Peyer's patch (tissue), 4 donors: Measurements from ENCODE around the gene UBE2Z.

Experiments
- CTCF ChIP-seq, 6 experiments: fragments of 450-650 bp in 4 of 6; fragments of 200-600 bp in 2 of 6; sonication (generic) in 1 of 6; IDR thresholded peaks; one replicate each; pipeline ENCODE4 v1.5.1; 2017 to 2019; ENCODE audit warnings: antibody characterized with exemption in 6 of 6, mild to moderate bottlenecking in 3 of 6, moderate library complexity in 1 of 6
- POLR2A ChIP-seq, 2 donors: fragments of 450-650 bp; IDR thresholded peaks; one replicate each; pipeline ENCODE4 v1.5.1; 2017; ENCODE audit warnings: antibody characterized with exemption in 2 of 2, mild to moderate bottlenecking in 2 of 2, moderate library complexity in 2 of 2

- TF ChIP-seq CTCF (IDR thresholded peaks at IDR 0.05) (no peak), POLR2A (IDR thresholded peaks at IDR 0.05) (no peak)
Observed at GRCh38 chr17:48927978-48928745, 20.0 kb downstream of the UBE2Z start.
